Measurements from ENCODE around the gene FBXL4. TPM values are rescaled to one million over a fixed set of nuclear protein-coding genes. Genes with fewer than 3 reads are reported as not detected.
"Not testable (repeated sequence)": the region's sequence is repeated elsewhere in the genome, so short reads cannot be mapped to it uniquely, and the experiment has no call there.

The FBXL4 gene
- total RNA-seq, 4 donors from 2014 or later: 14.7 to 18.4 (median 17.3) TPM

GRCh38 chr6:98924647-98925046 is 23.1 kb downstream of the FBXL4 start:
- H3K4me3 ChIP-seq (ENCODE audit: low read depth, poor library complexity, severe bottlenecking): no peak overlapping the region
- intact Hi-C loops (cut with DNase I; ENCODE audit: low total_unique reads): no loop called here
- 86 to 92% methylated on average over 6 of the region's 6 CpGs for WGBS, 2 donors
- no peak for TF ChIP-seq POLR2A (IDR thresholded peaks at IDR 0.05)
- no peak for TF ChIP-seq CTCF (IDR thresholded peaks at IDR 0.05)
- DNase-seq (ENCODE audit: low spot score in 2 of 2): no peak

- TF ChIP-seq CTCF (IDR thresholded peaks at IDR 0.05) (no peak), POLR2A (IDR thresholded peaks at IDR 0.05) (no peak)
- intact Hi-C loops (cut with DNase I; ENCODE audit: low total_unique reads): no loop called here
- no peak for DNase-seq (ENCODE audit: low spot score in 2 of 2)
- H3K4me3 ChIP-seq (ENCODE audit: low read depth, poor library complexity, severe bottlenecking): no peak overlapping the region
These were observed 26.8 kb downstream of the FBXL4 start for GRCh38 chr6:98920904-98921431.

- H3K4me3 ChIP-seq (ENCODE audit: low read depth, poor library complexity, severe bottlenecking); intact Hi-C loops (cut with DNase I; ENCODE audit: low total_unique reads); DNase-seq (ENCODE audit: low spot score in 2 of 2): not testable (repeated sequence)
- 94 to 95% methylated on average over 12 to 13 of the region's 13 CpGs for WGBS, 2 donors
These were observed 36.8 kb downstream of the FBXL4 start for GRCh38 chr6:98910946-98911345.

- 90 to 100% methylated on average over 1 of the region's 1 CpG for WGBS, 2 donors
- TF ChIP-seq CTCF (IDR thresholded peaks at IDR 0.05) (no peak), POLR2A (IDR thresholded peaks at IDR 0.05) (no peak)
- no peak overlapping the region for H3K4me3 ChIP-seq (ENCODE audit: low read depth, poor library complexity, severe bottlenecking)
- intact Hi-C loops (cut with DNase I; ENCODE audit: low total_unique reads): no loop called here
- DNase-seq (ENCODE audit: low spot score in 2 of 2): no peak
These were observed 38.5 kb downstream of the FBXL4 start for GRCh38 chr6:98909236-98909635.

- H3K4me3 ChIP-seq (ENCODE audit: low read depth, poor library complexity, severe bottlenecking); DNase-seq (ENCODE audit: low spot score in 2 of 2); intact Hi-C loops (cut with DNase I; ENCODE audit: low total_unique reads): not testable (repeated sequence)
- 100% methylated on average over 1 of the region's 1 CpG for WGBS, 2 donors
These were observed 41.4 kb downstream of the FBXL4 start for GRCh38 chr6:98906342-98906741.

- intact Hi-C loops (cut with DNase I; ENCODE audit: low total_unique reads): no loop called here
These were observed 42.0 kb downstream of the FBXL4 start for GRCh38 chr6:98905759-98906158.

More at GRCh38 chr6:98905759-98906158, 42.0 kb downstream of the FBXL4 start:
- no peak overlapping the region for H3K4me3 ChIP-seq (ENCODE audit: low read depth, poor library complexity, severe bottlenecking)
- WGBS, 2 donors: 93 to 94% methylated on average over 4 of the region's 4 CpGs
- no peak for DNase-seq (ENCODE audit: low spot score in 2 of 2)
- TF ChIP-seq POLR2A (IDR thresholded peaks at IDR 0.05): no peak
- TF ChIP-seq CTCF (IDR thresholded peaks at IDR 0.05): no peak

Measured in lower leg skin (tissue), 4 donors.